SK-N-SH treated with all-trans-retinoic acid at 6 μM for 48 hours (cell line): ENCODE results near the gene TTYH2.
"Not testable (repeated sequence)": the region's sequence is repeated elsewhere in the genome, so short reads cannot be mapped to it uniquely, and the experiment has no call there.

Experiments
- ATAC-seq: fragments of 200-7000 bp; cut with Tn5 transposase; 3 replicates; pipeline ENCODE4 v1.9.1; 2020; ENCODE audit warnings: mild to moderate bottlenecking, moderate library complexity
- ARNTL ChIP-seq: fragments of 450-650 bp; formaldehyde crosslinking; IDR thresholded peaks from 2 replicates; pipeline ENCODE4 v1.5.0; 2020; ENCODE audit warnings: low read depth, mild to moderate bottlenecking, moderate library complexity, borderline replicate concordance
- BACH2 ChIP-seq: fragments of 250-450 bp; sonication (Bioruptor Pico); IDR thresholded peaks from 2 replicates; pipeline ENCODE4 v1.9.0; 2021; ENCODE audit warnings: mild to moderate bottlenecking, borderline replicate concordance
- CREB5 ChIP-seq: fragments of 250-450 bp; sonication (Bioruptor Pico); IDR thresholded peaks from 2 replicates; pipeline ENCODE4 v1.5.1; 2020; ENCODE audit warnings: low read depth, mild to moderate bottlenecking, moderate library complexity
- CSDC2 ChIP-seq: fragments of 250-450 bp; sonication (Bioruptor Pico); IDR thresholded peaks from 2 replicates; pipeline ENCODE4 v1.5.0; 2020; ENCODE audit warnings: mild to moderate bottlenecking, moderate library complexity
- ESRRG ChIP-seq: fragments of 250-450 bp; sonication (Bioruptor Pico); IDR thresholded peaks from 2 replicates; pipeline ENCODE4 v1.6.1; 2021; ENCODE audit warnings: mild to moderate bottlenecking
- GLIS3 ChIP-seq: fragments of 250-450 bp; sonication (Bioruptor Pico); IDR thresholded peaks from 2 replicates; pipeline ENCODE4 v1.5.0; 2020; ENCODE audit warnings: mild to moderate bottlenecking, moderate library complexity
- ISL1 ChIP-seq: fragments of 250-450 bp; sonication (Bioruptor Pico); IDR thresholded peaks from 2 replicates; pipeline ENCODE4 v2.1.2; 2022; ENCODE audit warnings: mild to moderate bottlenecking, moderate library complexity
- OSR1 ChIP-seq: fragments of 250-450 bp; sonication (Bioruptor Pico); IDR thresholded peaks from 2 replicates; pipeline ENCODE4 v1.8.0; 2022; ENCODE audit warnings: moderate library complexity, mild to moderate bottlenecking, inconsistent platforms
- PATZ1 ChIP-seq: fragments of 250-450 bp; sonication (Bioruptor Pico); IDR thresholded peaks from 2 replicates; pipeline ENCODE4 v1.8.0; 2020; ENCODE audit warnings: mild to moderate bottlenecking, moderate library complexity, borderline replicate concordance
- PPARA ChIP-seq: fragments of 250-450 bp; sonication (Bioruptor Pico); IDR thresholded peaks from 2 replicates; pipeline ENCODE4 v1.5.0; 2020; ENCODE audit warnings: mild to moderate bottlenecking, borderline replicate concordance
- RARB ChIP-seq: fragments of 250-450 bp; sonication (Bioruptor Pico); IDR thresholded peaks from 2 replicates; pipeline ENCODE4 v1.8.0; 2021; ENCODE audit warnings: mild to moderate bottlenecking, moderate library complexity
- SNAI2 ChIP-seq: fragments of 250-450 bp; sonication (Bioruptor Pico); IDR thresholded peaks from 2 replicates; pipeline ENCODE4 v1.5.0; 2020; ENCODE audit warnings: mild to moderate bottlenecking, moderate library complexity
- TCF4 ChIP-seq: fragments of 250-450 bp; sonication (Bioruptor Pico); IDR thresholded peaks from 2 replicates; pipeline ENCODE4 v1.8.0; 2021; ENCODE audit warnings: mild to moderate bottlenecking, moderate library complexity, borderline replicate concordance
- TOX ChIP-seq: fragments of 250-450 bp; sonication (Bioruptor Pico); IDR thresholded peaks from 2 replicates; pipeline ENCODE4 v1.8.0; 2021; ENCODE audit warnings: mild to moderate bottlenecking, moderate library complexity, borderline replicate concordance
- ZC3H10 ChIP-seq: fragments of 250-450 bp; sonication (Bioruptor Pico); IDR thresholded peaks from 2 replicates; pipeline ENCODE4 v1.5.1; 2021; ENCODE audit warnings: mild to moderate bottlenecking, moderate library complexity
- ZFP30 ChIP-seq: fragments of 450-650 bp; formaldehyde crosslinking; IDR thresholded peaks from 2 replicates; pipeline ENCODE4 v1.5.0; 2022; ENCODE audit warnings: mild to moderate bottlenecking, moderate library complexity
- ZNF565 ChIP-seq: fragments of 450-650 bp; formaldehyde crosslinking; conservative IDR thresholded peaks from 2 replicates; pipeline ENCODE4 v1.5.0; 2020; ENCODE audit warnings: low read depth, mild to moderate bottlenecking, moderate library complexity
- ZNF70 ChIP-seq: fragments of 450-650 bp; formaldehyde crosslinking; IDR thresholded peaks from 2 replicates; pipeline ENCODE4 v1.5.0; 2020; ENCODE audit warnings: mild to moderate bottlenecking, moderate library complexity
- TF ChIP-seq, protein P1 (sequence below): fragments of 250-450 bp; sonication (Bioruptor Pico); IDR thresholded peaks from 2 replicates; pipeline ENCODE4 v1.8.0; 2021; ENCODE audit warnings: low read depth, mild to moderate bottlenecking, moderate library complexity, borderline replicate concordance
- TF ChIP-seq, protein P2 (sequence below): fragments of 250-450 bp; sonication (Bioruptor Pico); IDR thresholded peaks from 2 replicates; pipeline ENCODE4 v1.5.1; 2021; ENCODE audit warnings: mild to moderate bottlenecking, moderate library complexity

Gene TTYH2

GRCh38 chr17:74257311-74257710 is 43.9 kb downstream of the TTYH2 start (continued):
- TF ChIP-seq PATZ1 (CRISPR knock-in tag) (no peak), ISL1 (CRISPR knock-in tag) (no peak), SNAI2 (CRISPR knock-in tag) (no peak), CREB5 (CRISPR knock-in tag) (no peak), ARNTL (CRISPR knock-in tag) (no peak), CSDC2 (CRISPR knock-in tag) (no peak), ESRRG (CRISPR knock-in tag) (no peak)

GRCh38 chr17:74259667-74260524 is 46.5 kb downstream of the TTYH2 start:
- no peak for TF ChIP-seq GLIS3 (CRISPR knock-in tag)
- no peak for TF ChIP-seq PATZ1 (CRISPR knock-in tag)
- TF ChIP-seq OSR1 = no peak
- TF ChIP-seq RARB (CRISPR knock-in tag) = no peak
- ATAC-seq = no peak

- ATAC-seq = no peak
Measured at GRCh38 chr17:74260525-74260850, 47.1 kb downstream of the TTYH2 start.

DNA sequence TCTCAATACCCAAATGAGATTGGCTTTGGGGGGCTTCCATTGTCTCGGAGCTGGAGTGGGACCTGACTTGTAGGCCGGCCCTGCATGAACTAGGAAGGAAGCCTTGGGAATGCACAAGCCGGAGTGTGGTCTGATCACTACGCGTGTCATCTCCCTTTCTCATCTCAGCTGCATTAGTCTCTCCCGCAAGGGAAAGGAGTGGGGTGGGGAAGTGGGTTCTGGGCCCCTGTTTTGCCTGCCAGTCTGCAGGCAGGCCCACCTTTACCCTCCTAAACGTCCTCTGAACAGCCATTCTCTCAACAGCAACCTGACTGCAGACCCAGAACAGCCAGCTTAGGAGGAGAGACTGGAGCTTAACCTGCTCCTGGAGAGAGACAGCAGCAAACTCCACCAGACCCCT is 49.2 kb downstream of the TTYH2 start:
- TF ChIP-seq ARNTL (CRISPR knock-in tag) = no peak
- TF ChIP-seq PATZ1 (CRISPR knock-in tag) = no peak
- TF ChIP-seq, protein P1, sequence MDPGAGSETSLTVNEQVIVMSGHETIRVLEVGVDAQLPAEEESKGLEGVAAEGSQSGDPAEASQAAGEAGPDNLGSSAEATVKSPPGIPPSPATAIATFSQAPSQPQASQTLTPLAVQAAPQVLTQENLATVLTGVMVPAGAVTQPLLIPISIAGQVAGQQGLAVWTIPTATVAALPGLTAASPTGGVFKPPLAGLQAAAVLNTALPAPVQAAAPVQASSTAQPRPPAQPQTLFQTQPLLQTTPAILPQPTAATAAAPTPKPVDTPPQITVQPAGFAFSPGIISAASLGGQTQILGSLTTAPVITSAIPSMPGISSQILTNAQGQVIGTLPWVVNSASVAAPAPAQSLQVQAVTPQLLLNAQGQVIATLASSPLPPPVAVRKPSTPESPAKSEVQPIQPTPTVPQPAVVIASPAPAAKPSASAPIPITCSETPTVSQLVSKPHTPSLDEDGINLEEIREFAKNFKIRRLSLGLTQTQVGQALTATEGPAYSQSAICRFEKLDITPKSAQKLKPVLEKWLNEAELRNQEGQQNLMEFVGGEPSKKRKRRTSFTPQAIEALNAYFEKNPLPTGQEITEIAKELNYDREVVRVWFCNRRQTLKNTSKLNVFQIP (CRISPR knock-in tag) = no peak
- TF ChIP-seq, protein P2, sequence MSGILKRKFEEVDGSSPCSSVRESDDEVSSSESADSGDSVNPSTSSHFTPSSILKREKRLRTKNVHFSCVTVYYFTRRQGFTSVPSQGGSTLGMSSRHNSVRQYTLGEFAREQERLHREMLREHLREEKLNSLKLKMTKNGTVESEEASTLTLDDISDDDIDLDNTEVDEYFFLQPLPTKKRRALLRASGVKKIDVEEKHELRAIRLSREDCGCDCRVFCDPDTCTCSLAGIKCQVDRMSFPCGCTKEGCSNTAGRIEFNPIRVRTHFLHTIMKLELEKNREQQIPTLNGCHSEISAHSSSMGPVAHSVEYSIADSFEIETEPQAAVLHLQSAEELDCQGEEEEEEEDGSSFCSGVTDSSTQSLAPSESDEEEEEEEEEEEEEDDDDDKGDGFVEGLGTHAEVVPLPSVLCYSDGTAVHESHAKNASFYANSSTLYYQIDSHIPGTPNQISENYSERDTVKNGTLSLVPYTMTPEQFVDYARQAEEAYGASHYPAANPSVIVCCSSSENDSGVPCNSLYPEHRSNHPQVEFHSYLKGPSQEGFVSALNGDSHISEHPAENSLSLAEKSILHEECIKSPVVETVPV (CRISPR knock-in tag) = no peak
- no peak for TF ChIP-seq BACH2 (CRISPR knock-in tag)
- TF ChIP-seq ZFP30 (CRISPR knock-in tag) = no peak
- no peak for TF ChIP-seq TOX
- TF ChIP-seq PPARA (CRISPR knock-in tag) = no peak
- no peak for TF ChIP-seq ESRRG (CRISPR knock-in tag)
- no peak for TF ChIP-seq OSR1
- TF ChIP-seq SNAI2 (CRISPR knock-in tag) = no peak
- no peak for TF ChIP-seq TCF4 (CRISPR knock-in tag)
- TF ChIP-seq CREB5 (CRISPR knock-in tag) = no peak

More at GRCh38 chr17:74260525-74260850, 47.1 kb downstream of the TTYH2 start:
- TF ChIP-seq RARB (CRISPR knock-in tag) (no peak), ZFP30 (CRISPR knock-in tag) (no peak), ZC3H10 (CRISPR knock-in tag) (no peak), CREB5 (CRISPR knock-in tag) (no peak), ZNF565 (no peak), ZNF70 (CRISPR knock-in tag) (no peak), ISL1 (CRISPR knock-in tag) (no peak), OSR1 (no peak), BACH2 (CRISPR knock-in tag) (no peak), TCF4 (CRISPR knock-in tag) (no peak)

GRCh38 chr17:74267054-74267453 is 53.7 kb downstream of the TTYH2 start:
- not testable (repeated sequence) for ATAC-seq

More for the DNA sequence above, 49.2 kb downstream of the TTYH2 start:
- ATAC-seq = no peak
